ENCODE data around the gene PHYHD1. TPM values are rescaled to one million over a fixed set of nuclear protein-coding genes. Genes with fewer than 3 reads are reported as not detected.

PHYHD1 gene
- total and polyA plus RNA-seq, 2 of the 13 experiments (the other 11 are each of a cell fraction or from before 2014, with no cell fraction given), result 10.6 to 25.3 TPM

GRCh38 chr9:128913048-128913900, 7.5 kb upstream of the PHYHD1 start (continued):
- no peak for TF ChIP-seq DDIT3 (CRISPR knock-in tag; IDR thresholded peaks at IDR 0.05)
- TF ChIP-seq NR2F2 (IDR thresholded peaks at IDR 0.05; ENCODE audit: borderline replicate concordance, low read depth), result peak; percentile 40; the same call in 1 of the 2 replicates
- TF ChIP-seq U2AF1 (optimal IDR thresholded peaks at IDR 0.05; ENCODE audit: low read depth, low read length), result no peak
- TF ChIP-seq CENPX (CRISPR knock-in tag; IDR thresholded peaks at IDR 0.05), result no peak
- no peak for TF ChIP-seq GABPA (IDR thresholded peaks at IDR 0.05; ENCODE audit: low read depth, low read length)
- TF ChIP-seq GABPA (CRISPR knock-in tag; IDR thresholded peaks at IDR 0.05; ENCODE audit: low read depth), result peak; percentile 49; the same call in 1 of the 2 replicates
- no peak for TF ChIP-seq ZNF468 (CRISPR knock-in tag; IDR thresholded peaks at IDR 0.05)
- TF ChIP-seq, protein P1, sequence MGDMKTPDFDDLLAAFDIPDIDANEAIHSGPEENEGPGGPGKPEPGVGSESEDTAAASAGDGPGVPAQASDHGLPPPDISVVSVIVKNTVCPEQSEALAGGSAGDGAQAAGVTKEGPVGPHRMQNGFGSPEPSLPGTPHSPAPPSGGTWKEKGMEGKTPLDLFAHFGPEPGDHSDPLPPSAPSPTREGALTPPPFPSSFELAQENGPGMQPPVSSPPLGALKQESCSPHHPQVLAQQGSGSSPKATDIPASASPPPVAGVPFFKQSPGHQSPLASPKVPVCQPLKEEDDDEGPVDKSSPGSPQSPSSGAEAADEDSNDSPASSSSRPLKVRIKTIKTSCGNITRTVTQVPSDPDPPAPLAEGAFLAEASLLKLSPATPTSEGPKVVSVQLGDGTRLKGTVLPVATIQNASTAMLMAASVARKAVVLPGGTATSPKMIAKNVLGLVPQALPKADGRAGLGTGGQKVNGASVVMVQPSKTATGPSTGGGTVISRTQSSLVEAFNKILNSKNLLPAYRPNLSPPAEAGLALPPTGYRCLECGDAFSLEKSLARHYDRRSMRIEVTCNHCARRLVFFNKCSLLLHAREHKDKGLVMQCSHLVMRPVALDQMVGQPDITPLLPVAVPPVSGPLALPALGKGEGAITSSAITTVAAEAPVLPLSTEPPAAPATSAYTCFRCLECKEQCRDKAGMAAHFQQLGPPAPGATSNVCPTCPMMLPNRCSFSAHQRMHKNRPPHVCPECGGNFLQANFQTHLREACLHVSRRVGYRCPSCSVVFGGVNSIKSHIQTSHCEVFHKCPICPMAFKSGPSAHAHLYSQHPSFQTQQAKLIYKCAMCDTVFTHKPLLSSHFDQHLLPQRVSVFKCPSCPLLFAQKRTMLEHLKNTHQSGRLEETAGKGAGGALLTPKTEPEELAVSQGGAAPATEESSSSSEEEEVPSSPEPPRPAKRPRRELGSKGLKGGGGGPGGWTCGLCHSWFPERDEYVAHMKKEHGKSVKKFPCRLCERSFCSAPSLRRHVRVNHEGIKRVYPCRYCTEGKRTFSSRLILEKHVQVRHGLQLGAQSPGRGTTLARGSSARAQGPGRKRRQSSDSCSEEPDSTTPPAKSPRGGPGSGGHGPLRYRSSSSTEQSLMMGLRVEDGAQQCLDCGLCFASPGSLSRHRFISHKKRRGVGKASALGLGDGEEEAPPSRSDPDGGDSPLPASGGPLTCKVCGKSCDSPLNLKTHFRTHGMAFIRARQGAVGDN (CRISPR knock-in tag; IDR thresholded peaks at IDR 0.05), result peak; percentile 86
- TF ChIP-seq WIZ (CRISPR knock-in tag; IDR thresholded peaks at IDR 0.05), result 0 out of 2 replicates have a peak, but pooled peaks have one; percentile 29
- 0 out of 4 replicates have a peak, but pooled peaks of 1 of the 2 experiments have one; percentile 32 for TF ChIP-seq NR2F1 (CRISPR knock-in tag; IDR thresholded peaks at IDR 0.05)
- no peak for TF ChIP-seq SALL2 (CRISPR knock-in tag; IDR thresholded peaks at IDR 0.05)
- TF ChIP-seq ZKSCAN8 (CRISPR knock-in tag; IDR thresholded peaks at IDR 0.05; ENCODE audit: borderline replicate concordance), result no peak
- no peak for TF ChIP-seq TOE1 (CRISPR knock-in tag; IDR thresholded peaks at IDR 0.05)
- TF ChIP-seq HOXA5 (CRISPR knock-in tag; IDR thresholded peaks at IDR 0.05), result 0 out of 2 replicates have a peak, but pooled peaks have one; percentile 27
- no peak for TF ChIP-seq SMARCE1 (IDR thresholded peaks at IDR 0.05; ENCODE audit: borderline replicate concordance)
- no peak for TF ChIP-seq DNMT3B (CRISPR knock-in tag; conservative IDR thresholded peaks at IDR 0.05)
- peak; percentile 59; the same call in 1 of the 2 replicates for TF ChIP-seq ZNF605 (CRISPR knock-in tag; IDR thresholded peaks at IDR 0.05)
- TF ChIP-seq, protein P2, sequence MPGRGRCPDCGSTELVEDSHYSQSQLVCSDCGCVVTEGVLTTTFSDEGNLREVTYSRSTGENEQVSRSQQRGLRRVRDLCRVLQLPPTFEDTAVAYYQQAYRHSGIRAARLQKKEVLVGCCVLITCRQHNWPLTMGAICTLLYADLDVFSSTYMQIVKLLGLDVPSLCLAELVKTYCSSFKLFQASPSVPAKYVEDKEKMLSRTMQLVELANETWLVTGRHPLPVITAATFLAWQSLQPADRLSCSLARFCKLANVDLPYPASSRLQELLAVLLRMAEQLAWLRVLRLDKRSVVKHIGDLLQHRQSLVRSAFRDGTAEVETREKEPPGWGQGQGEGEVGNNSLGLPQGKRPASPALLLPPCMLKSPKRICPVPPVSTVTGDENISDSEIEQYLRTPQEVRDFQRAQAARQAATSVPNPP (CRISPR knock-in tag; IDR thresholded peaks at IDR 0.05), result no peak
- peak; percentile 34; the same call in 1 of the 2 replicates for TF ChIP-seq ZNF598 (CRISPR knock-in tag; IDR thresholded peaks at IDR 0.05; ENCODE audit: borderline replicate concordance)
- no peak for TF ChIP-seq SOX6 (IDR thresholded peaks at IDR 0.05)
- TF ChIP-seq SOX6 (CRISPR knock-in tag; IDR thresholded peaks at IDR 0.05), result 0 out of 2 replicates have a peak, but pooled peaks have one; percentile 14
- 0 out of 2 replicates have a peak, but pooled peaks have one; percentile 48 for TF ChIP-seq ZMYM2 (CRISPR knock-in tag; IDR thresholded peaks at IDR 0.05)
